Activated CD4-positive, alpha-beta T cell treated with anti-CD3 and anti-CD28 coated beads for 1 hour (primary cell): ENCODE results near the gene GHRH.

ENCODE experiments used
- DNase-seq: peaks from one replicate; pipeline ENCODE4 v3.0.0-alpha.2; 2020

Gene GHRH

GRCh38 chr20:37261714-37262113 lies at the start of gene GHRH:
TSS of gene GHRH (minus strand) at chr20:37261814. CDS start at chr20:37256889, 4,925 bp downstream.
- no peak for DNase-seq

GRCh38 chr20:37310951-37311350 lies 49.3 kb upstream of the GHRH start:
- DNase-seq, result no peak

- no peak for DNase-seq
Observed at GRCh38 chr20:37309936-37310590, 48.4 kb upstream of the GHRH start.

GRCh38 chr20:37309290-37309689 lies 47.7 kb upstream of the GHRH start:
- no peak for DNase-seq

GRCh38 chr20:37308086-37309050 lies 46.8 kb upstream of the GHRH start:
- DNase-seq, result no peak

GRCh38 chr20:37305839-37306238 lies 44.2 kb upstream of the GHRH start:
- DNase-seq, result no peak

- DNase-seq, result no peak
Observed at GRCh38 chr20:37305079-37305478, 43.5 kb upstream of the GHRH start.

- no peak for DNase-seq
Observed at GRCh38 chr20:37303637-37304036, 42.0 kb upstream of the GHRH start.

- no peak for DNase-seq
Observed at GRCh38 chr20:37302981-37303380, 41.4 kb upstream of the GHRH start.

- DNase-seq, result no peak
Observed at GRCh38 chr20:37301558-37301957, 39.9 kb upstream of the GHRH start.

- DNase-seq, result no peak
Observed at GRCh38 chr20:37301120-37301519, 39.5 kb upstream of the GHRH start.

GRCh38 chr20:37299718-37300528 lies 38.3 kb upstream of the GHRH start:
- no peak for DNase-seq

GRCh38 chr20:37298190-37298939 lies 36.8 kb upstream of the GHRH start:
- no peak for DNase-seq

GRCh38 chr20:37297066-37297736 lies 35.6 kb upstream of the GHRH start:
- no peak for DNase-seq

- no peak for DNase-seq
Observed at GRCh38 chr20:37296371-37296770, 34.8 kb upstream of the GHRH start.

- no peak for DNase-seq
Observed at GRCh38 chr20:37295595-37295994, 34.0 kb upstream of the GHRH start.

- no peak for DNase-seq
Observed at GRCh38 chr20:37295001-37295400, 33.4 kb upstream of the GHRH start.

- no peak for DNase-seq
Observed at GRCh38 chr20:37294262-37294981, 32.8 kb upstream of the GHRH start.

- no peak for DNase-seq
Observed at GRCh38 chr20:37293301-37293943, 31.8 kb upstream of the GHRH start.

- DNase-seq, result no peak
Observed at GRCh38 chr20:37291724-37292126, 30.1 kb upstream of the GHRH start.
